ENCODE measurements around the gene IFT20.
"Not testable (repeated sequence)": the region's sequence is repeated elsewhere in the genome, so short reads cannot be mapped to it uniquely, and the experiment has no call there.

Gene IFT20

DNA sequence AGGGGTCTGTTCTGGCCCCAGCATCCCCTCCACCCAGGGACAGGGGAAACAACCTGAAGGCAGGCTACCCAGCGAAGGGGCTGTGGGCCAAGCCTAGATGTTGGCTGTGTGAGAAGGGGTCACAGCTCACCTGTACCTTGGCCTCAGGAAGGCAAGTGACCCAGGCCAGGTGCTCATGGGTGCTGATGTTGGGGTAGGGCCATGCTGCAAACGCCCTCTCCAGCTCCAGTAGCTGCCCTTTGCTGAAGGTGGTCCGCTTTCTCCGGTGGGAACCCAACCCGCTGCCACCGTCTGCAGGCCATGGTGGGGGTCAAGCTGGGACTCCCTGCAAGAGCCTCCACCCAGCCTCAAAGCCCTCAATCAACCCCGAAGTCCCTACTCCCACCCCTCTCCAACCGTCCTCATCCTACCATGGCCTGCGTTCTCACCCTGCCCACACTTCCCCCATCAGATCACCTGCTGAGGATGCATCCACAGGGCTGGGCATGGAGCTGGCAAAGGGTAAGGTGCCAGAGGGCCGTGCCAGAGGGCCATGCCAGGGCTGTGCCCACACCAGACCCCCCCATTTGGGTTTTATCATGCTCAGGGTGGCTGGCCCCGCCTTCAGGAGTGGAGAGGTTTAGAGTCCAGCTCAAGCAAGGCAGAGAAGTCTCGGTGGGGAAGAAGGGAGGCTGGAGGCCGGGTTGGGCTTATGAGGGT, 29.5 kb upstream of the IFT20 start, which contains the start of gene SEBOX:
SEBOX (minus strand) TSS at position 535 of the 699 bp plus-strand sequence; CDS start at position 487, 48 bp downstream.
- no peak for DNase-seq (ENCODE audit: low read depth in 2 of 2)

- no peak for DNase-seq (ENCODE audit: low read depth in 2 of 2)
Observed at GRCh38 chr17:28363776-28364650, 28.7 kb upstream of the IFT20 start.

DNA sequence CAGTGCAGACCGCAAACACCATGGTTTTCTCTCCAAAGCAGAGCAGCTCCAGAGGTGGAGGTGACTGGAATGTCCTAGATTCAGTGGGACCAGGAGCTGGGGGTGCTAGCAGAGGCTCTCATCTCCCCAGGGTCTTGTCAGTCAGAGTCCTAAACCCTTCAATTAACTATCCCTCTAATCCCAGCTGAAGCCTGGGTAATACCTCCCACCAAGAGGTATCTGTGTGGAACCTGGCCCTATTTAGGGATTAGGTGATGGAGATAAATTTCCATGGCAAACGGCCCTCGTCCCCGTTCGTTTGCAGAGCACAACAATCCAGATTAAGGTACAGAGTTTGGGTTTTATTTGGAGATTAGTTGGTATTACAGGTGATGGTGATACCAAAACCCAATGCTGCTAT, 27.9 kb upstream of the IFT20 start:
- DNase-seq (ENCODE audit: low read depth in 2 of 2) = no peak

- DNase-seq (ENCODE audit: low read depth in 2 of 2) = no peak
Observed at GRCh38 chr17:28357901-28358197, 22.6 kb upstream of the IFT20 start.

- peak; percentile 89 to 92 for DNase-seq (ENCODE audit: low read depth in 2 of 2)
Observed at GRCh38 chr17:28357061-28357900, 22.0 kb upstream of the IFT20 start, which contains the start of gene POLDIP2. Gene POLDIP2, minus strand, starts transcription at chr17:28357527. Its CDS starts 79 bp downstream, at chr17:28357448.

DNA sequence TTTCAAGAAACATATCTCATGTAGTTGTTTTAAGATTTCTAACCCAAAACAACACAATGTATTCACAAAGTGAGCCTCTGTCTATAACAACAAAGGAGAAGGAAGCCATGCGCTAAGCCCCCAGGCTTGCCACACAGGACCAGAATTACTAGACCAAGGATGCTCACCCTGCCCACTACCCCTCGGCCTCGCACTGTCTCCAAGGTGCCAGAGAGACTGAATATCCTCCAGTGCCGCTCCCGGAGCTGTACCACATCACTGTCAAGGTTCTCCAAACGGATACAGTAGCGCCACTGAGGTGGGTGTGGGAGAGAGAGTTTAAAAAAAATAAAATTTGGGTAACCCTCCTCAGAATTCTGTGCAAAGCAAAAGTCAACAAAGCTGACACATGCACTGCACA, 15.0 kb upstream of the IFT20 start:
- DNase-seq (ENCODE audit: low read depth in 2 of 2) = no peak

DNA sequence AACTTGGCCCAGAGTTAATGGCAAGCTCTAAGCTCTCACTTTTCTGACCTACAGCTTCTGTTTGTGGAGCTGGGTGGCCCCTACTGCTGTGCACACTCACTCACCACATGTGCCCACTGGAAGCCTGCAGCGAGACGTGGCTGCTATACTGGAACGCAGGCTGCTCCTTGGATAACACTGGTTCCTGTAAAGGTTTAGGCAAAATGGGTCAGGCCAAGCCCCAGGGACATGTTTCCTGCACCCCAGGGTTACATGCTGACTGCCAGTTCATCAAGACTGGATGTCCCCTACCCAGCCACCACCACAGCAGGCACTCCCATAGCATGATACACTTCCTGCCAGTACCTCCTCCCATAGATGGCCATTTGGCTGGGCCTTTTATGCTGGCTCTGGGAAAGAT, 13.7 kb upstream of the IFT20 start:
- DNase-seq (ENCODE audit: low read depth in 2 of 2) = no peak

- DNase-seq (ENCODE audit: low read depth in 2 of 2) = no peak
Observed at GRCh38 chr17:28347261-28347891, 12.1 kb upstream of the IFT20 start.

- no peak for DNase-seq (ENCODE audit: low read depth in 2 of 2)
Observed at GRCh38 chr17:28346746-28347246, 11.5 kb upstream of the IFT20 start.

- DNase-seq (ENCODE audit: low read depth in 2 of 2) = no peak
Observed at GRCh38 chr17:28346199-28346580, 10.9 kb upstream of the IFT20 start.

DNA sequence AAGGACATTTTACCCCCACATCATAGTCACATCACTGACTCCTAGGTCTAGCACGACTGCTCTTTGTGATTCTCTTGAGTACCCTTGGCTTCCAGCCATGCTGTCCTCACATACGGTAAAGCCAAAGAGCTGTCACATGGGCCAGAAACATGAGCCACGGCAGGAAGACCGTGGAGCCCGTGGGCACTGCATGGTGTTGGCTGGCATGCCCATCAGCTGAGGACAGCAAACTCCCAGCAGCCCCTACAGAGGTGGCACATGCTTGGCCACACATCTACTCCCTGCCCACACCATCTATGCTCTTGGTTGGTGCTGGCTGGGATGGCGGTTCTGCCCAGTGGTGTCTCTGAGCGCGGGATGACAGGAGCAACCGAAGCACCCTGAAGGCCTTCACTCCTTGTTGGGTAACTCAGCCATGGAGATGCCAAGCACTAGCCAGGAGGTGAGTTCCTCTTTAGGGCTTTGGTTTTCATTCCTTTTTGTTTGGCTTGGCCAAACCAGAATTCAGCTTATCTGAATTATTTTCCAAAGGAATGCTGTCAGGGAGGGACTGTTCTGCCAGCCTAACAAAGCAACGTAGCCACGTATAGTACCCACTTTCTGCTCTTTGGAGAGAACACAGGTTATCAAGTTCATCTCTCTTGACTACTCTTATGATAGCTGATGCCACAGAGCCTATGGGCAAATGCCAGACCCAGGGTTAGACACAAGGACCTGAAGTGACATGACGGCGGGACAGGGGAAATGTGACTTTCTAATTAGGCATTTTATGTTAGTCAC, 10.3 kb upstream of the IFT20 start:
- no peak for DNase-seq (ENCODE audit: low read depth in 2 of 2)

GRCh38 chr17:28344435-28344901, 9.2 kb upstream of the IFT20 start:
- no peak for DNase-seq (ENCODE audit: low read depth in 2 of 2)

DNA sequence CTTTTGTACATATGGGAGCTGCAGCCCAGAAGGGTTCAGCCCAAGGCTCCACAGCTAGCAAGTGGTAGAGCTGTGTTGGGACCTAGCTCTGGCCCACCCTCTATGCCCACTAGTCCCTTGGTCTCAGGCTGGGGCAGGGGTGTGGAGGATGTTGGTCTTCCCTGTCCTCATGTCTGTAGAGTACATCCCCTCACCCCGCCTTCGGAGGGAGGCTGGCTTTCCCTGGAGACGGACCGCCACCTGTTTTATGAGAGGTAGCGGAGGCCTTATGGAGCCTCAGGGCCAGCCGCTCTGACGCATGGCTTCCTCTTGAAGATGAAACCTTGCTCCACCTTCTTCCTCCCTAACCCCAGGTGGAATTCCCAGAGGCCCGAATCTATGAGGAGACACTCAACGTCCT, 8.7 kb upstream of the IFT20 start:
- no peak for DNase-seq (ENCODE audit: low read depth in 2 of 2)

DNA sequence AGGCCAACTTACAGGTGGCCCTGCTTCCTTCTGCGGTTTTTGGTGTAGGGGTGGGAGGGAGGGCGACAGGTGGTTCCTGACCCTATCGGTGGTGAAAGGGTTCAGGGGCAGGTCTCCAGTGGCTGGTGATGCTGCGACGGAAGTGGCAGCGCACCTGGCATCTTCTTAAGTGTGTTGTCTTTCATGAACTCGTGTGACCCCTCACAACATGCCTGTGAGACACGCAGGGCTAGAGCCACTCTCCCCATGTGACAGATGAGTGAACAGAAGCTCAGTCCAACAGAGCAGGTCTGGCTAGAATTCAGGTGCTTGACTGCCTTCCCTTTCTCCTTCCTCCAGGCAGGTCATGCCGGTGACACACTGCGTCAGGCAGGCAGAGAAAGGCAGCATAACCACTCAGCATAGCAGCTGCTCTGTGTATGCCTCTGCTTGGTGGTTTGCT, 8.2 kb upstream of the IFT20 start:
- DNase-seq (ENCODE audit: low read depth in 2 of 2) = no peak

GRCh38 chr17:28342313-28342712, 7.0 kb upstream of the IFT20 start:
- no peak for DNase-seq (ENCODE audit: low read depth in 2 of 2)

GRCh38 chr17:28341516-28341915, 6.2 kb upstream of the IFT20 start:
- DNase-seq (ENCODE audit: low read depth in 2 of 2) = no peak

- no peak for DNase-seq (ENCODE audit: low read depth in 2 of 2)
Observed at GRCh38 chr17:28340374-28340773, 5.1 kb upstream of the IFT20 start.

DNA sequence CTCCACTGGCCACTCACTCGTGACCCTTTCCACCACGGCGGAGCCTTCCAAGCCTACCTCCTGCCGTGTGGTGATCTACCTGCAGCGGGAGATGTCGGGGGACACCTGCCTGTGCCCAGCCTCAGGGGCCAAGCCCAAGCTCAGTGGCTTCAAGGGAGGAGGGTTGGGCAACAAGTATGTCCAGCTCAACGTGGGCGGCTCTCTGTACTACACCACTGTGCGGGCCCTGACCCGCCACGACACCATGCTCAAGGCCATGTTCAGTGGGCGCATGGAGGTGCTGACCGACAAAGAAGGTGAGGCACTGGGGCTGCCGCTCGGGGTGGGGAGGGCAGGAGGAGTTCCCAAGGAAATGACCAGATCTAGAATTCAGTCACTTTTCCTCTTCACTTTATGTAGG, 4.2 kb upstream of the IFT20 start:
- DNase-seq (ENCODE audit: low read depth in 2 of 2) = no peak

DNA sequence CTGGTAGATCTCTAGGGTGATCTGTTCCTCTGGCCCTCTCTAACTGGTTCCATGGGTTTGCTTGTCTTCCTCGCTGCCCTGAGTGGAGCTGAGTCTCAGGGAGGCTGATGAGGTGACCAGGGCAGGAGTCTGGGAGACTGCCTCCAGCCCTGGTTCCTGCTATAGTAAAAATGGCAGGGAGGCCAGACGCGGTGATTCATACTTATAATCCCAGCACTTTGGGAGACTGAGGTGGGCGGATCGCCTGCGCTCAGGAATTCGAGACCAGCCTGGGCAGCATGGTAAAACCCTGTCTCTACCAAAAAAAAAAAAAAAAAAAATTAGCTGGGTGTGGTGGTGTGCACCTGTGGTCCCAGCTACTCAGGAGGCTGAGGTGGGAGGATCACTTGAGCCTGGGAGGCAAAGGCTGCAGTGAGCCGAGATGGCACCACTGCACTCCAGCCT, 3.5 kb upstream of the IFT20 start:
- DNase-seq (ENCODE audit: low read depth in 2 of 2) = not testable (repeated sequence)

GRCh38 chr17:28338056-28338768, 2.9 kb upstream of the IFT20 start:
- DNase-seq (ENCODE audit: low read depth in 2 of 2) = no peak
